SK-N-SH (cell line): ENCODE measurements around the gene CCDC185. TPM values are rescaled to one million over a fixed set of nuclear protein-coding genes. Genes with fewer than 3 reads are reported as not detected.

Experiments
- CTCF ChIA-PET: fragments of 300-600, 350-600 bp; formaldehyde crosslinking; extraction: SDS; loops from one replicate; lab custom pipeline; 2021; lab: Yijun Ruan, JAX
- POLR2A ChIA-PET: fragments of 350-600 bp; sonication (Branson Sonifier 250); formaldehyde crosslinking; extraction: SDS; loops from one replicate; lab custom pipeline; 2020; ENCODE audit warnings: antibody characterized with exemption, inconsistent platforms; lab: Yijun Ruan, JAX
- DNase-seq: peaks from one replicate; pipeline ENCODE4 v3.0.0; 2012
- H2AFZ ChIP-seq: fragments of 200-600 bp; sonication (generic); 2 replicates; pipeline ENCODE4 v1.8.1; 2016; ENCODE audit warnings: antibody characterized with exemption, mild to moderate bottlenecking, low read depth
- H3F3A ChIP-seq: fragments of 200-600 bp; sonication (generic); replicated peaks from 2 replicates; pipeline ENCODE3; 2016; ENCODE audit warnings: antibody characterized with exemption, mild to moderate bottlenecking; ENCODE audit not compliant: insufficient read depth
- H3K27ac ChIP-seq, 2 experiments: fragments of 200-500 bp in 1 of 2; fragments of 200-600 bp in 1 of 2; sonication (Bioruptor generic) in 1 of 2; sonication (generic), shearing (Covaris generic) in 1 of 2; 2 replicates each; pipeline versions ENCODE4 v1.5.1 to v1.6.1; 2014 to 2016; ENCODE audit warnings: low read depth in 2 of 2, inconsistent platforms in 1 of 2, low read length in 1 of 2, mild to moderate bottlenecking in 1 of 2, mixed read lengths in 1 of 2
- H3K27me3 ChIP-seq: fragments of 200-600 bp; sonication (generic), shearing (Covaris generic); 2 replicates; pipeline ENCODE4 v1.6.1; 2016; ENCODE audit warnings: mixed run types; ENCODE audit not compliant: insufficient read depth
- H3K36me3 ChIP-seq, 2 experiments: fragments of 200-500 bp in 1 of 2; fragments of 200-600 bp in 1 of 2; sonication (Bioruptor generic) in 1 of 2; sonication (generic) in 1 of 2; replicated peaks in 1 of 2; 2 replicates each; pipeline versions ENCODE3 to v1.5.1; 2014 to 2016; ENCODE audit warnings: low read length in 1 of 2, mild to moderate bottlenecking in 1 of 2; ENCODE audit not compliant: insufficient read depth in 2 of 2, control insufficient read depth in 1 of 2
- H3K4me1 ChIP-seq, 2 experiments: fragments of 200-500 bp in 1 of 2; fragments of 200-600 bp in 1 of 2; sonication (Bioruptor generic) in 1 of 2; sonication (generic), shearing (Covaris generic) in 1 of 2; 2 replicates each; pipeline versions ENCODE4 v1.5.1 to v1.6.1; 2014 to 2016; ENCODE audit warnings: low read depth in 1 of 2, low read length in 1 of 2, mixed run types in 1 of 2; ENCODE audit not compliant: insufficient read depth in 2 of 2, control insufficient read depth in 1 of 2
- H3K4me2 ChIP-seq: fragments of 200-600 bp; sonication (generic), shearing (Covaris generic); 2 replicates; pipeline ENCODE4 v1.6.1; 2017; ENCODE audit warnings: mixed run types
- H3K4me3 ChIP-seq, 2 experiments: fragments of 200-500 bp in 1 of 2; fragments of 200-600 bp in 1 of 2; sonication (Bioruptor generic) in 1 of 2; sonication (generic), shearing (Covaris generic) in 1 of 2; 2 replicates each; pipeline versions ENCODE4 v1.5.1 to v1.8.1; 2014 to 2016; ENCODE audit warnings: low read depth in 2 of 2, inconsistent platforms in 1 of 2, low read length in 1 of 2, mild to moderate bottlenecking in 1 of 2, mixed read lengths in 1 of 2, moderate library complexity in 1 of 2
- H3K79me2 ChIP-seq: fragments of 200-600 bp; sonication (generic); 2 replicates; pipeline ENCODE4 v1.8.1; 2017; ENCODE audit warnings: mild to moderate bottlenecking; ENCODE audit not compliant: insufficient read depth
- H3K9ac ChIP-seq: fragments of 200-600 bp; sonication (generic); 2 replicates; pipeline ENCODE4 v1.6.1; 2017; ENCODE audit warnings: mixed run types
- H3K9me2 ChIP-seq: fragments of 200-600 bp; sonication (generic); 2 replicates; pipeline ENCODE4 v1.6.1; 2017; ENCODE audit warnings: mixed run types
- H3K9me3 ChIP-seq: fragments of 200-600 bp; sonication (generic); 2 replicates; pipeline ENCODE4 v1.6.1; 2017; ENCODE audit warnings: mixed run types, mild to moderate bottlenecking, moderate library complexity
- H4K20me1 ChIP-seq: fragments of 200-600 bp; sonication (generic); 2 replicates; pipeline ENCODE4 v1.6.1; 2017; ENCODE audit warnings: mild to moderate bottlenecking, mixed run types; ENCODE audit not compliant: insufficient read depth
- CHD2 ChIP-seq: fragments of 150-350 bp; IDR thresholded peaks from 2 replicates; pipeline ENCODE4 v1.6.1; 2018; ENCODE audit warnings: low read length; ENCODE audit not compliant: partially characterized antibody
- CTCF ChIP-seq: fragments of 200-600 bp; sonication (generic); IDR thresholded peaks from 2 replicates; pipeline ENCODE4 v1.6.1; 2017; ENCODE audit warnings: antibody characterized with exemption, mild to moderate bottlenecking, moderate library complexity
- EZH2phosphoT487 ChIP-seq: fragments of 200-600 bp; sonication (generic); IDR thresholded peaks from 2 replicates; pipeline ENCODE4 v1.6.1; 2017; ENCODE audit warnings: low read depth, mixed run types, mild to moderate bottlenecking, antibody characterized with exemption, moderate library complexity, borderline replicate concordance
- FOSL2 ChIP-seq: IDR thresholded peaks from 2 replicates; pipeline ENCODE4 v1.4.0; 2012; ENCODE audit warnings: low read depth, mild to moderate bottlenecking, moderate library complexity, borderline replicate concordance
- FOXJ3 ChIP-seq: sonication (generic); formaldehyde crosslinking; IDR thresholded peaks from 2 replicates; pipeline ENCODE4 v1.5.1; 2020; ENCODE audit warnings: mild to moderate bottlenecking, missing genetic modification reagents
- JUND ChIP-seq: IDR thresholded peaks from 2 replicates; pipeline ENCODE4 v1.4.0; 2012
- MEF2A ChIP-seq: IDR thresholded peaks from 2 replicates; pipeline ENCODE4 v1.4.0; 2012; ENCODE audit warnings: low read depth, borderline replicate concordance
- RCOR1 ChIP-seq: fragments of 150-350 bp; IDR thresholded peaks from 2 replicates; pipeline ENCODE4 v1.6.1; 2017; ENCODE audit warnings: antibody characterized with exemption, low read length
- SIN3A ChIP-seq: IDR thresholded peaks from 2 replicates; pipeline ENCODE4 v1.6.1; 2012; ENCODE audit warnings: low read depth, mild to moderate bottlenecking, low read length, moderate library complexity, borderline replicate concordance
- TCF12 ChIP-seq: IDR thresholded peaks from 2 replicates; pipeline ENCODE4 v1.4.0; 2012
- USF2 ChIP-seq: fragments of 150-350 bp; IDR thresholded peaks from 2 replicates; pipeline ENCODE4 v1.6.1; 2017; ENCODE audit warnings: antibody characterized with exemption, low read length, low read depth, borderline replicate concordance
- WGBS: methylation state at CpG from one replicate; pipeline ENCODE4 v1.1.6; 2017; ENCODE audit warnings: low lambda C conversion rate; 5-methylcytosine and 5-hydroxymethylcytosine counted together
- polyA plus RNA-seq, 3 experiments: library from polyadenylated mRNA; depleted of rRNA; stranded (reverse); fragments of >200 nt; gene quantifications; 2 replicates each; pipeline ENCODE4 v1.2.3, GENCODE V29; 2012
- TF ChIP-seq, protein P1 (sequence below): IDR thresholded peaks from 2 replicates; pipeline ENCODE4 v1.4.0; 2012; ENCODE audit warnings: low read depth
- TF ChIP-seq, protein P2 (sequence below): IDR thresholded peaks from 2 replicates; pipeline ENCODE4; 2012

Gene CCDC185
- polyA plus RNA-seq, 1 of the 3 experiments (the other 2 are of a cell fraction), result not detected

GRCh38 chr1:223402790-223403142 lies 9.6 kb downstream of the CCDC185 start:
- no peak overlapping the region for H3K4me3 ChIP-seq

More at GRCh38 chr1:223402790-223403142, 9.6 kb downstream of the CCDC185 start:
- no peak for DNase-seq
- Histone ChIP-seq H3K36me3 (no peaks in the 10 kb centered on the region), H3K9ac (no peak overlapping the region), H4K20me1 (no peaks in the 10 kb centered on the region), H3F3A (no peaks in the 10 kb centered on the region), H3K9me3 (no peaks in the 10 kb centered on the region), H3K27me3 (no peaks in the 10 kb centered on the region), H2AFZ (no peak overlapping the region), H3K4me1 (no peaks in the 10 kb centered on the region), H3K4me2 (no peak overlapping the region; the same call in 1 of the 2 replicates), H3K9me2 (no peaks in the 10 kb centered on the region), H3K79me2 (no peaks in the 10 kb centered on the region), H3K27ac (no peak overlapping the region)
- 21% methylated on average over 2 of the region's 2 CpGs for WGBS
- POLR2A ChIA-PET, result no interaction called here
- TF ChIP-seq FOSL2, result no peak
- TF ChIP-seq EZH2phosphoT487, result no peak
- TF ChIP-seq TCF12, result no peak
- TF ChIP-seq FOXJ3 (CRISPR knock-in tag), result no peak
- no peak for TF ChIP-seq SIN3A
- TF ChIP-seq USF2, result no peak
- no peak for TF ChIP-seq MEF2A
- TF ChIP-seq, protein P1, sequence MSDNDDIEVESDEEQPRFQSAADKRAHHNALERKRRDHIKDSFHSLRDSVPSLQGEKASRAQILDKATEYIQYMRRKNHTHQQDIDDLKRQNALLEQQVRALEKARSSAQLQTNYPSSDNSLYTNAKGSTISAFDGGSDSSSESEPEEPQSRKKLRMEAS, result no peak
- TF ChIP-seq CTCF, result no peak
- TF ChIP-seq RCOR1, result no peak
- TF ChIP-seq JUND, result no peak
- no peak for TF ChIP-seq CHD2
- TF ChIP-seq, protein P2, sequence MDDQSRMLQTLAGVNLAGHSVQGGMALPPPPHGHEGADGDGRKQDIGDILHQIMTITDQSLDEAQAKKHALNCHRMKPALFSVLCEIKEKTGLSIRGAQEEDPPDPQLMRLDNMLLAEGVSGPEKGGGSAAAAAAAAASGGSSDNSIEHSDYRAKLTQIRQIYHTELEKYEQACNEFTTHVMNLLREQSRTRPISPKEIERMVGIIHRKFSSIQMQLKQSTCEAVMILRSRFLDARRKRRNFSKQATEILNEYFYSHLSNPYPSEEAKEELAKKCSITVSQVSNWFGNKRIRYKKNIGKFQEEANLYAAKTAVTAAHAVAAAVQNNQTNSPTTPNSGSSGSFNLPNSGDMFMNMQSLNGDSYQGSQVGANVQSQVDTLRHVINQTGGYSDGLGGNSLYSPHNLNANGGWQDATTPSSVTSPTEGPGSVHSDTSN, result no peak
- CTCF ChIA-PET, result no interaction called here
